HL-60 (cell line): ENCODE results near the gene FNBP1L.

Experiments
- POLR2AphosphoS5 ChIP-seq: IDR thresholded peaks from 2 replicates; pipeline ENCODE4 v1.6.1; 2012; ENCODE audit warnings: low read depth
- TF ChIP-seq, protein P1 (sequence below): IDR thresholded peaks from one replicate; pipeline ENCODE4 v1.5.1; 2011; ENCODE audit warnings: low read length, control low read depth, inconsistent platforms; ENCODE audit not compliant: insufficient read depth
- TF ChIP-seq, protein P2 (sequence below): IDR thresholded peaks from 2 replicates; pipeline ENCODE4 v1.6.1; 2012; ENCODE audit warnings: low read depth; ENCODE audit not compliant: insufficient replicate concordance

- TF ChIP-seq, protein P1, sequence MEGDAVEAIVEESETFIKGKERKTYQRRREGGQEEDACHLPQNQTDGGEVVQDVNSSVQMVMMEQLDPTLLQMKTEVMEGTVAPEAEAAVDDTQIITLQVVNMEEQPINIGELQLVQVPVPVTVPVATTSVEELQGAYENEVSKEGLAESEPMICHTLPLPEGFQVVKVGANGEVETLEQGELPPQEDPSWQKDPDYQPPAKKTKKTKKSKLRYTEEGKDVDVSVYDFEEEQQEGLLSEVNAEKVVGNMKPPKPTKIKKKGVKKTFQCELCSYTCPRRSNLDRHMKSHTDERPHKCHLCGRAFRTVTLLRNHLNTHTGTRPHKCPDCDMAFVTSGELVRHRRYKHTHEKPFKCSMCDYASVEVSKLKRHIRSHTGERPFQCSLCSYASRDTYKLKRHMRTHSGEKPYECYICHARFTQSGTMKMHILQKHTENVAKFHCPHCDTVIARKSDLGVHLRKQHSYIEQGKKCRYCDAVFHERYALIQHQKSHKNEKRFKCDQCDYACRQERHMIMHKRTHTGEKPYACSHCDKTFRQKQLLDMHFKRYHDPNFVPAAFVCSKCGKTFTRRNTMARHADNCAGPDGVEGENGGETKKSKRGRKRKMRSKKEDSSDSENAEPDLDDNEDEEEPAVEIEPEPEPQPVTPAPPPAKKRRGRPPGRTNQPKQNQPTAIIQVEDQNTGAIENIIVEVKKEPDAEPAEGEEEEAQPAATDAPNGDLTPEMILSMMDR, result no peak
- TF ChIP-seq, protein P2, sequence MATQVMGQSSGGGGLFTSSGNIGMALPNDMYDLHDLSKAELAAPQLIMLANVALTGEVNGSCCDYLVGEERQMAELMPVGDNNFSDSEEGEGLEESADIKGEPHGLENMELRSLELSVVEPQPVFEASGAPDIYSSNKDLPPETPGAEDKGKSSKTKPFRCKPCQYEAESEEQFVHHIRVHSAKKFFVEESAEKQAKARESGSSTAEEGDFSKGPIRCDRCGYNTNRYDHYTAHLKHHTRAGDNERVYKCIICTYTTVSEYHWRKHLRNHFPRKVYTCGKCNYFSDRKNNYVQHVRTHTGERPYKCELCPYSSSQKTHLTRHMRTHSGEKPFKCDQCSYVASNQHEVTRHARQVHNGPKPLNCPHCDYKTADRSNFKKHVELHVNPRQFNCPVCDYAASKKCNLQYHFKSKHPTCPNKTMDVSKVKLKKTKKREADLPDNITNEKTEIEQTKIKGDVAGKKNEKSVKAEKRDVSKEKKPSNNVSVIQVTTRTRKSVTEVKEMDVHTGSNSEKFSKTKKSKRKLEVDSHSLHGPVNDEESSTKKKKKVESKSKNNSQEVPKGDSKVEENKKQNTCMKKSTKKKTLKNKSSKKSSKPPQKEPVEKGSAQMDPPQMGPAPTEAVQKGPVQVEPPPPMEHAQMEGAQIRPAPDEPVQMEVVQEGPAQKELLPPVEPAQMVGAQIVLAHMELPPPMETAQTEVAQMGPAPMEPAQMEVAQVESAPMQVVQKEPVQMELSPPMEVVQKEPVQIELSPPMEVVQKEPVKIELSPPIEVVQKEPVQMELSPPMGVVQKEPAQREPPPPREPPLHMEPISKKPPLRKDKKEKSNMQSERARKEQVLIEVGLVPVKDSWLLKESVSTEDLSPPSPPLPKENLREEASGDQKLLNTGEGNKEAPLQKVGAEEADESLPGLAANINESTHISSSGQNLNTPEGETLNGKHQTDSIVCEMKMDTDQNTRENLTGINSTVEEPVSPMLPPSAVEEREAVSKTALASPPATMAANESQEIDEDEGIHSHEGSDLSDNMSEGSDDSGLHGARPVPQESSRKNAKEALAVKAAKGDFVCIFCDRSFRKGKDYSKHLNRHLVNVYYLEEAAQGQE, result no peak
- no peak for TF ChIP-seq POLR2AphosphoS5
Measured at GRCh38 chr1:93438716-93439115, 9.2 kb upstream of the FNBP1L start.
